ENCODE data around the gene KLHL40. TPM values are rescaled to one million over a fixed set of nuclear protein-coding genes. Genes with fewer than 3 reads are reported as not detected.

KLHL40 gene
- total RNA-seq, 1 experiment from 2014 or later = not detected

- no peak for DNase-seq (ENCODE audit: extremely low read depth, low read depth)
These were observed 17.6 kb upstream of the KLHL40 start for GRCh38 chr3:42667523-42668412.

DNA sequence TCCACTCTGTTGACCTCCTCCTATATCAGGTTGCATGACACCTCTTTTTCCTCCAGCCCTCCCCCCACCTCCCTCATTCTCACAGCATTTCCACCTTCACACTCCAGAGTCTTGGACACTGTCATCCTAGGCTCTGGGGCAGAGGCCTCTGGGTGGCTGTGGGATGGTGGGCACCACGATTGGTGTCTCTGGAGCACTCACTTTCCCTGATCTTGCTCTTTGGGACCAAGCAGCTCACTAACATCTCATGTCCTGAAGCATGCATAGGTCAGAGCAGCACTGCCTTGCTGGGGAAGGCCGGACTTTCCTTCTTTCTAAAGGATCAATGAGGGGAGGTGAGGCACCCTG is 16.9 kb upstream of the KLHL40 start:
- no peak for DNase-seq (ENCODE audit: extremely low read depth, low read depth)

GRCh38 chr3:42668793-42669217 is 16.5 kb upstream of the KLHL40 start:
- no peak for DNase-seq (ENCODE audit: extremely low read depth, low read depth)

- DNase-seq (ENCODE audit: extremely low read depth, low read depth) = no peak
These were observed 15.2 kb upstream of the KLHL40 start for GRCh38 chr3:42670051-42670576.

- no peak for DNase-seq (ENCODE audit: extremely low read depth, low read depth)
These were observed 14.7 kb upstream of the KLHL40 start for GRCh38 chr3:42670670-42671069.

DNA sequence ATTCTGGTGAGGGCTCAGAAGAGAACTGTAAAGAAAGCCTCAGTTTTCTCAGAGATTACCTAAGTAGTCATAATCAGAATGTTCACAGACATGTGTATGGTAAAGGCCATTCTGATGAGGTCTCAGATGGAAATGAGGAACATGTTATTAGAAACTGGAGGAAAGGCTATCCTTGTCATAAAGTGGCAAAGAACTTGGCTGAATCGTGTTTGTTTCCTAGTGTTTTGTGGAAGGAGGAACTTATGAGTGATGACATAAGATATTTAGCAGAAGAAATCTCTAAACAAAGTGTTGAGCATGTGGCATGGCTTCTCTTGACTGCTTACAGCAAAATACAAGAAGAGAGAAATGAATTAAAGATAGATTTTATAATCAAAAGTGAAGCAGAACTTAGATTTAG is 12.8 kb upstream of the KLHL40 start:
- DNase-seq (ENCODE audit: extremely low read depth, low read depth) = no peak

GRCh38 chr3:42673082-42673481 is 12.3 kb upstream of the KLHL40 start:
- no peak for DNase-seq (ENCODE audit: extremely low read depth, low read depth)

DNA sequence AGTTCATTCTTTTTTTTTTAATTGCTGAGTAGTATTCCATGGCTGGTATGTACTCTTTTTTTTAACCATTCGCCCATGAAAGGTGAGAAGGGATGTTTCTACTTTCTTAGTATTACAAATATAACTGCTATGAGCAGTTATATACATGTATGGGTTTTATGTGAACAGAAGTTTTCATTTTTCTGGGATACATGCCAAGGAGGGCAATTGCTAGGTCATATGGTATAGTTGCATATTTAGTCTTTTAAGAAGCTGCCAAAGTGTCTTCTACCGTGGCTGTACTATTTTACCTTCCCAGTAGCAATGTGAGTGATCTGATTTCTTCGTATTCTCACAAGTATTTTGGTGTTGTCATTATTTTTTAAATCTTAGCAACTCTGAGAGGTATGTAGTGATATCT is 11.2 kb upstream of the KLHL40 start:
- no peak for DNase-seq (ENCODE audit: extremely low read depth, low read depth)

- no peak for DNase-seq (ENCODE audit: extremely low read depth, low read depth)
These were observed 9.4 kb upstream of the KLHL40 start for GRCh38 chr3:42675909-42676308.

DNA sequence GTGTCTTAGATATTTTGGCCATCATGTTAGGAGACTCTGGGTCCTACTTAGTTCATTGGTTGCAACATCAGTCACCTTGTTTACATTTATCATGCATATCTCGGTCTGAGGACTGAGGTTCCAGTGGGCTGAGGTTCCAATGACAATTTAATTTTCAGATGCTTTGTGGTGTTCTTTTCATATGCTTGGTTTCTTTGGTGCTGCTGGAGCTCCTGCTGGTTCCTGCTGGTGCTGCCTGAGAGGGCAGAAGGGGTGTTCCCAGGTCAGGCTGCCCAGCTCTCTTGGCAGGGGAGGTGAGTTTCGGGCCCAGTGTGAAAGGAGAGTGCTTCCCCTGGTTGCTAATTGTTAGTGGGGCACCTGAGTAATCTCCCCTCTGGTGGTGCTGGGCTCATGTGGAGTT is 6.9 kb upstream of the KLHL40 start:
- DNase-seq (ENCODE audit: extremely low read depth, low read depth) = no peak

DNA sequence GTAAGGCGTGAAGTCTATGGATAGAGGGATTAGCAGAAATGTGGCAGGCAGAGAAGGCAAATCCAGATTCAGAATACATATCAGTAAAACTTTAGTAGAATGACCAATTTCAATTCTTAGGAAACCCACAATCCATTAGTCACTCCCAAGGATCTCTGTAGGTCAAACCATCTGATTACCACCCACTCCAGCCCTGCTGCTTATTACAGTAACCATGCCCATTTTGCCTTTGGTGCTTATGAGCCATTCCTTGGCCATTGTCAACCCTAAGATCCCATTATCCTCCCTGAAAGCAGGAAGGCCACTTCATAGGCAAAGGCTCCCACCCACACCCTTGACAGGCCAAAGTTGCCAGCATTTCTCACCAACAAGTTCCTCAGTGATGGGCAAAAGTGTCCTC is 5.1 kb upstream of the KLHL40 start:
- DNase-seq (ENCODE audit: extremely low read depth, low read depth) = no peak

- DNase-seq (ENCODE audit: extremely low read depth, low read depth) = no peak
These were observed 4.5 kb upstream of the KLHL40 start for GRCh38 chr3:42680806-42681205.

- no peak for DNase-seq (ENCODE audit: extremely low read depth, low read depth)
These were observed 3.8 kb upstream of the KLHL40 start for GRCh38 chr3:42681361-42682038.

- no peak for DNase-seq (ENCODE audit: extremely low read depth, low read depth)
These were observed 2.9 kb upstream of the KLHL40 start for GRCh38 chr3:42682301-42683070.

GRCh38 chr3:42683875-42684598 is 1.3 kb upstream of the KLHL40 start:
- peak; percentile 78 for DNase-seq (ENCODE audit: extremely low read depth, low read depth)

DNA sequence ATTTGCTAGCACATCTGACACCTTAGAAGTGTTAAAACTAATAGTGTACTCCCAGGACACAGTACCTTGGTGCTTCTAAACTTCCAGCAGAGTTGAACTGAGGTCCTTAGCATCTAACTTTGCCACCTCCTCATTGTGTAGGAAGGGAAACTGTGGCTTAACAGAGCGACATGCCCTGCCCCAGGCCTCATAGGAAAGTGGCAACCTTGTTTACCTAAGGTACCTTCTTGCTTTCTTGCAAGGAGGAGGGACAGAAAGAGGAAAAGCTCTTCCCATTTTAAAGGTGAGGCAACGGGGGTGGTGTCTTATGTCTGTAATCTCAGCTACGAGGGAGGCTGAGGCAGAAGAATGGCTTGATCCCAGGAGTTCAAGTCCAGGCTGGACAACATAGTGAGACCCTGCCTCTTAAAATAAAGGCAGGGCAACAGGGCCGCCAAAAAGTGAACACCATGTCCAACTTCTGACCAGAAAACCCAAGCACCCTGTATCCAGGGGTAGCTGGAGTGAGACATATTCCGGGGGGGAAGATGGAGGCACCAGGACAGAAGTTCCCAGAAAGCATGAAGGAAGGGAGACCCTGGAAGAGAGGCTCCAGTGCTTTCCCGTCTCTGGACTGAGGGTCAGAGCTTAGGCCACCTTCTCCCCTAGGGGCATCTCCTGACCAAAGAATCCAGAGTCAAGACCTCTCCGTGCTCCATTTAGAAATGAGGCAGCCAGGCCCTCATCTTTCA is 540 bp upstream of the KLHL40 start:
- DNase-seq (ENCODE audit: extremely low read depth, low read depth) = no peak

GRCh38 chr3:42685891-42686820 is 819 bp downstream of the KLHL40 start:
- DNase-seq (ENCODE audit: extremely low read depth, low read depth) = no peak

GRCh38 chr3:42686832-42687650 is 1.7 kb downstream of the KLHL40 start:
- DNase-seq (ENCODE audit: extremely low read depth, low read depth) = no peak

Data from NCI-H460 (cell line).